UCSD-AML1 (cell line): ENCODE data around the gene TBC1D8.

Experiments used
- DNase-seq: peaks from one replicate; lab custom pipeline; 2025; ENCODE audit not compliant: unreplicated experiment; lab: John Stamatoyannopoulos, UW

Gene TBC1D8

DNA sequence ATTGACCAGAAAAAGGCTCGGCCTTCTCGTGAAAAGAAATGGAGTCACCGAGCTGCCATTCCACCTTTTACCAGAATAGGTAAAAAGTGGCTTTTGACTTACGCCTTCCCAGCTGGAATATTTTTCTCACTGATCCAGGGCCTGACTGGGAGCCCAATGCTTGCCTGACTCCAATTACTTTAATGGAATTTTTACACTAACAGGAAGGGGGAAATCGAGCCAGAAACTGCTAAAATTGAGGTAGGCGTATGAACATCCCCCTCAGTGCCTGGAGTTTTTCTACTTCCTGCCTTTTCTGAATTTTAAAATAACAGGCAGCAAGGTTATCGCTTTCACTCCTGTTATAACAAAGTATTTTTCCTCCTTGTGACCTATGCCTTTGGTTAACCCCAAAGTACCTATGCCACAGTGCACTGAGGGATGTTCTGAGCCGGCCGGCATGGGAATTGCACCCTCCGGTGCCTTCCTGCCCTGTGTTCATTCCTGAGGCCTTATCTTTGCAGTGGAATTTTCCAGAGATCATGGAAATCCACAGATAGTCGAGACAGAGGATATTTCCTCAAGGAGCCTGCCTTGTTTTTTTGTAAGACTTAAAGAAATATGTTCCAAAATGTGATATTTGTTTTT is 167.4 kb downstream of the TBC1D8 start:
- no peak for DNase-seq

DNA sequence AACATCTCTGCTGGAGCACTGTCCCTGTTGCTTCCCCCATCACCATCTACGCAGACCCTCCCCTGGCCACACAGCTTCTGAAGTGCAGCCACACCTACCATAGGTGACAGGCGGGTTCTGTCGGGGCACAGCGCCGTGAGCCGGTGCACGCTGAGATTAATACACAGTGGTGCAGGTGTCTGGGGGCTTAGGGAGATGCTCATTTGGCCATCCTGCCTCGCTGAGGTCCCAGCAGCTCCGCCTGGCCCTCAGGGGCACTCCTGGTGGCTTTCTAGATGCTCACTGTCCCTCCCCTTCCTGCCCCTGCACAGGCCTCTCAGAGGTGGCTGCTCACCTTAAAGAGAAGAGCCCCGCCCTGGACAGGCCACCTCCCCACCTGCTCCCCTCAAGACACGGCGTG is 168.0 kb downstream of the TBC1D8 start:
- DNase-seq = no peak

DNA sequence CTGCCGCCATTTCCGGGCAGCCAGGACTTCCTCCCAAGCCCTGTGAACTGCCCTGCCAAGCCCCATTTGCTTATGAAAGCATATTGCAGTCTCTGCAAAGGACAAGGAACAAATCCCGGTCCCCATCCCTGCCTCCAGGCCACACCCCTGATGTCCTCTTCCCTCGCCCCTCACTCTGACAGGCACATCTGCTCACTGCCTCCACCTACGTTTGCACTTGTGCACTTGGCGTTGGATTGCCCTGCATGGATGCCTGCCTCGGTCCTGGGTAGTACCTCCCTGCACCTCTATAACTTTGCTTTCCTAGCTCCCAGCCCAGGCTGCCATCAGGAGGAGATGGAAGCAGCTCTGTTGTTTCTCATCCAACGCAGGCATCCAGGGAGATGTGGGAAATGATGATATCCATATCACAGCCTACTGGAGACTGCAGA is 168.7 kb downstream of the TBC1D8 start:
- DNase-seq = no peak

DNA sequence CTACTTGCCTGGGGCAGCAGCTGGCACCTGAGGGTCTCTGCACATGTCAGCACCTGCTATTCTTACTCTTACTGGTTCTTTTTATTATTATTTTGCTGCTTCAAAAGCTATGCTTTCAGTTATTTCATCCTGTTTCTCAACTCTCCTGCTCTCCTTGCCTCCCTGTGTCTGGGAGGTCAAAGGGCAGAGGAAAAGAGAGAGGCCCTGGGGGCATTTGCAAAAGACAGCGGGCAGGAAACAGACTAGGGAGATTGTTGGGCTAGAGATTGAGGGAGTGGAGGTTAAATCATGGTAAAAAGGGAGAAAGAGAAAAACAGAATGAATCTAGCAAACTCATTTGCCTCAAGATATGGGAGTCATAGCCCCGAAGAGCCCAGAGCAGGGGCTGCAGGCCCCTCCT is 170.2 kb downstream of the TBC1D8 start:
- no peak for DNase-seq

DNA sequence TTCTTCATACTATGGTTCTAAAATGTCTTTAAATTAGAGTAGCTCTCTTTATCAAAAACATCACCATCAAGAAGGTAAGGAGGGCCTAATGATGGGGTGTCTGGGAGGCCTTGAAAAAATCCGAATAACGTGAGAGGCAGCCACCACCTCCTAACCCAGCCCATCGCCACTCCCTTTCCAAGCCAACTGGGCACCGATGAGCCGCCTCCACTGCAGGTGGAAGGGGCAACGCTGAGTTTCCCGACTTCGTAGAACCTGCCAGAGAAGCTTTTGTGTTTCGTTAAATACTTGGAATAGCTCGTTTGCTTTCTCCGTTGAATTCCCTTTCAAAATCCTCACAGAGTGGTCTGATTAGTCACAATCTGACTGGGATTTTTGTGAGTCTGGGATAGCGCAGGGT is 171.1 kb downstream of the TBC1D8 start:
- DNase-seq = no peak

DNA sequence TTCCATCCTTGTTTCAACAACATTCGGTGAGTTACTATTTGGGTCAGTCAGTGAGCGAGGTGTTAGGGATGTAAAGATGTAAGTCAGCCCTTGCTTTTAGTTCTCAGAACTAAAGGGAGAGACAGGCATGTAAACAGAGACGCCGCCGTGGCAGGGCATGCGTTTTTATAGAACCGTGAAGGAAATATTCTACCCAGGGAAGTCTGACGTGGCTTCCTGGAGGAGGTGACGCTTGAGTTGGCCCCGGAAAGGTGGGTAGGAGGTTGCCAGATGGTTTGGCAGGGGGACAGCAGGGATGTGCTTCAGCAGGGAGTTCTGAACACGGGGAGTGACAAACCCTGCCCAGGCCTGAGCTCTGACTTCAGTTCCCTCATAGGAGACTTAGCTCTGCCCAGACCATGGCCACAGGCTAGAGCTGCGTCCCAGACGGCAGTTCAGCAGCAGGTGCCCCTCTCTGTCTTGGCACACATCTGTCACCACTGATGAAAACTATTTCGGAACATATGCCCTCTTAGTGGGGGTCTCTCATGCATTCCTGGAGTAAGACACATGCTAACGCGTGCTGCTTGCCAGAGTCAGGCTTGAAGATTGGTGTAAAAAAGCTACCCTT is 172.5 kb downstream of the TBC1D8 start:
- peak; percentile 44 for DNase-seq

DNA sequence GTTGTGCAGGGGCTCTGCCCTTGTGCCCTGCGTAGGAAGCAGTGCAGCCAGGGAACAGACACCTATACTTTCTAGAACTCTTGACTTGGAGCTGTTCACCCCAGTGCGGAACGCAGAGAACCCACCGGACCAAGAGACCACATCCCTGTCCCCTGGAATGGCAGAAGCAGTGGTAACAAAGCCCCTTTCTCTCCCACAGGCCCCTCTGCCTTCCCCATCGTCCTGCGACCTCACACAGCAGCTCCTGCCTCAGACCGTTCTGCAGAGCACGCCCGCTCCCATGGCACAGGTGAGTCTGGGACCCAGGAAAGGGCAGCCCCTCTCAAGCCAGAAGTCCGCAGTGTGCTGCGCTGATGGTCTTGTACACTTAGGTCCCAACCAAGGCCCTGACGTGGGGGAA is 173.7 kb downstream of the TBC1D8 start:
- DNase-seq = no peak

DNA sequence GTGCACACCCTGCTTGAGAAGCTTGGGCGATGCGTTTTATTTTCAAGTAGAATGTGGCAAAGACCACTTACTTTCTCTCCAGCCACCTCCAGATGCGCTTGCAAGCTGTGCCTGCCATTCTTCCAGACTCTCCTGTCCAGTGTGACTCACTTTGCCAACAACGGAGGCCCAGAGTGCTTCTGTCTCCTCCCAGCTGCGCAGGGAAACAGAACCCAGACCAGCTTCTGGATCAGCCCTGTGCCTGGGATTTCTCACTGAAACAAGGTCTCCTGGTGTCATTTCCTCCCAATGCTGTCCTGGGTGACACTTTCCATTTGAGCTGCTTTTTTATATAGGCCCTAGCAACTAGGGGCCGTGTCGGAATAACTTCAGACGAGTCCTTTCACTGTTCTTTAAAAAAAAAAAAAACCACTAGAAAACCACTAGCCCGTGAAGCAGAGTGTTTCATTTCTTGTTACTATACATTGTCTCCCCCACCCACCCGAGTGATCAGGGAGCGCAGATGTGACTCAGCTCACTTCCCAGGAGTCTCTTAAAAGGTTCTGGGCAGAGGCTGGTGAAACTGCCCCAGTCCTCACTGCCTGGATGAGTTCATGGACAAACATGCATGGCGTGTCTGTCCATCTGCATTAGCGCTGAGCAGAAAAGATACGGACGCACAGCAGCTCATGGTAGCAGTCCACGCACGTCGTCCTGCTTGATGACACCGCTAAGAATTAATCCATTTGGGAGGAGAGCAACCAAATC is 174.4 kb downstream of the TBC1D8 start:
- DNase-seq = no peak

DNA sequence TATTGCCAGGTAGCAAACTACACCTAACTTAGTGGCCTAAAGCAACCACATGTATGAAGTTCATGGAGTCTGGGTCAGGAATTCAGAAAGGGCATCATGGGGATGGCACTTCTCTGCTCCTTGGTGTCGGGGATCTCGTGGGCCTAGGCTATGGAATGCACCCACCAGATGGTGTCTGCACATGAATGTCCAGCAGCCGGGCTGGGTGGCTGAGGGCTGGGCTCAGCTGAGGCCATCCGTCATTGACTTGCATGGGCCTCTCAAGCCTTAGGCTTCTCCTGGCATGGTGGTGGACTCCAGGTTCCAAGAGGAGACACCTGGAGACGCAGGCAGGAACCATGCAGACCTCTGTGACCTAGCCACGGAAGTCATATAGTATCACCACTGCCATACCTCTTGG is 175.1 kb downstream of the TBC1D8 start:
- DNase-seq = no peak

DNA sequence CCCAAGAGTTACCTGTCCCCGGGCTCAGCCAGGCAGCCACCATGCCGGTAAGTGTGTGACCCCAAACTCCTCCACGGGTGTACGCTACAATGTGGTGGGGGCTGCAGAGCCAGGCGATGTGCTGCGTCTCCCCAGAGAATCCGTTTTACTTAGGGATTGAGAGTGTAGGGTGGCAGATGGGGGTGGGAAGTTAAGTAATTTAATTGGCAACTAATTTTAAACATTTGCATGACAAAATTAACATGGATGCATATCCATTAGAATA is 175.7 kb downstream of the TBC1D8 start:
- no peak for DNase-seq

DNA sequence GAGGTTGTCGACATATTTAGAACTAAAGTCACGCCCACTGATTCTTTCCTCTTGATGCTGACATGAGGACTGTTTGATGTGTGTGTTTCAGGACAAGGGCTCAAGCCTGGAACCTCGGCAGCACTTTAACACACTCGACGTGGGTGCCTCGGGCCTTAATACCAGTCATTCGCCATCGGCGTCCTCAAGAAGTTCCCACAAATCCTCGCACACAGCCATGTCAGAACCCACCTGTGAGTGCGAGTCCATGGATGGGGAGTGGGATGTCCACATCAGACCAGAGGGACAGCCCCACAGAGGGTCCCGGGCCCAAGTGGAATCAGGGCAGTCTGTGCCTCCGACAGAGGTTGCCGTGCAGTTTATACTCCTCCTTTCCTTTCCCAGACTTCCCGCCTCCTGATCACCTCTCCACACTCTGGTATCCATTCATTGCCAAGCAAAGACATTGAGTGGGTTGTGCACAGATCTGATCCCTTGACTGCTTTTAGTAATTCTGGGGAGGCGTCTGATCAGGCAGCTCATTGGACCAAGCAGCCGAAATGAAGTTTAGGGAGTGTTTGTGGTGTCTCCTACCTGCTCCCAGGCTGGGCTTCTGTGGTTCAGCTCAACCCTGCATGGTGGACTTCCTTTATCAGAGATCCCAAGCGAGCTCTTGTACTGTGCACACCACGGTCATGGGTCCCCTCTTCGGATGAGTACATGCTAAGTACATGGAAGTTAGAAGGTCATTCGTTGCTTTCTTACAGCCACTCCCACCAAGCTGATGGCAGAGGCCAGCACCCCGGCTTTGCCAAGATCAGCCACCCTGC is 176.3 kb downstream of the TBC1D8 start:
- DNase-seq = no peak

DNA sequence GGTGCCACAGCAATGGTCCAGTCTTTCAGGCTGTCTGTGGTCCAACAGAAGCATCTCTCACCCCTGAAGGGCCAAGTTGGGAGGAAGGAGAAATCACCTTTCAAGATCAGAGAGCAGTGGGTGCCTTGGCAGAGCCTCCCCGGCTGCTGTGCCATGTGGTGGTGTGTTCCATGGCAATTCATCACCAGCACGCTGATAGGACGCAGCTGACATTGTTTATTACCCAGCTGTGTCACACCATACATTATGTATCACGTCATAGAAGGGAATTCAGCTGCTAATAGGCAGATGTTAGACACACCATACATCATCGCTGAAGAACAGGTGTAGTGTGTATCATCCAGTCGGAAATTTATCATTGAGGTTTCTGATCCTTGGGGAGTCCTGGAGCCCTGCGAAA is 178.7 kb downstream of the TBC1D8 start:
- DNase-seq = no peak

DNA sequence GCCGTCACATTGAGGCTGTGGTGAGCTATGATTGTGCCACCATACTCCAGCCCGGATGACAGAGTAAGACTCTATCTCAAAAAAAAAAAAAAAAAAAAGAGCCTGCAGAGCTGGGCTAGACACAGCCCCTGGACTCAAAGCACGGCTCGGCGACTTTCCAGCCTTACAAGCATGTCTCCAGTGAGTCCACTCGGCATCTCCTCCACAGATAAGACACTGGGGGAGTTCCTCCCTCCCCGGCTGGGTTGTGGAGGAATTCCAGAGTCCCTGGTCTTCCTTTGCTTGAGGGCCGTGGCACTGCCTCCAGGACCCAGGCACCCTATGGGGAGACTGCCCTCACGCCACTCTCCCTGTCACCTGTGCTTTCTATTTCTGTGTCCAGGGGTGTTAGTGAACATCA is 180.0 kb downstream of the TBC1D8 start:
- no peak for DNase-seq

DNA sequence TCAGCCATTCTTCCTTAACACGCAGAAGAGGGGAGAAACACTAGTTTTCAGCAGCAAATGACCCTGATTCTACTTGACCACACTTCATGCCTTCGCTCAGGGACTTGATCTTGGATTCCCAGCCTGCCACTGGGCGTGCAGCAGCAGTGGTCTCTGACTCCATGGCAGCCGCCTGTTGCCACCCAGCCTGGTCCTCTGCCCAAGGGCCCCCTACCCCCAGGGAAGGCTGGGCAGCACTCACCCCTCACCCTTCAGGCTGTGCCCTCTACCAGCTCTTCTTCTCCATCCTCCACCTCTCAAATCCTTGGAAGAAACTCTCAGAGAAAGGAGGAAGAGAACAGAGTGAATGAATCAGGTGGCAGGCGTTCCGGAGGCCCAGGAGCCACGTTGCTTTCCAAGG is 181.2 kb downstream of the TBC1D8 start:
- no peak for DNase-seq

DNA sequence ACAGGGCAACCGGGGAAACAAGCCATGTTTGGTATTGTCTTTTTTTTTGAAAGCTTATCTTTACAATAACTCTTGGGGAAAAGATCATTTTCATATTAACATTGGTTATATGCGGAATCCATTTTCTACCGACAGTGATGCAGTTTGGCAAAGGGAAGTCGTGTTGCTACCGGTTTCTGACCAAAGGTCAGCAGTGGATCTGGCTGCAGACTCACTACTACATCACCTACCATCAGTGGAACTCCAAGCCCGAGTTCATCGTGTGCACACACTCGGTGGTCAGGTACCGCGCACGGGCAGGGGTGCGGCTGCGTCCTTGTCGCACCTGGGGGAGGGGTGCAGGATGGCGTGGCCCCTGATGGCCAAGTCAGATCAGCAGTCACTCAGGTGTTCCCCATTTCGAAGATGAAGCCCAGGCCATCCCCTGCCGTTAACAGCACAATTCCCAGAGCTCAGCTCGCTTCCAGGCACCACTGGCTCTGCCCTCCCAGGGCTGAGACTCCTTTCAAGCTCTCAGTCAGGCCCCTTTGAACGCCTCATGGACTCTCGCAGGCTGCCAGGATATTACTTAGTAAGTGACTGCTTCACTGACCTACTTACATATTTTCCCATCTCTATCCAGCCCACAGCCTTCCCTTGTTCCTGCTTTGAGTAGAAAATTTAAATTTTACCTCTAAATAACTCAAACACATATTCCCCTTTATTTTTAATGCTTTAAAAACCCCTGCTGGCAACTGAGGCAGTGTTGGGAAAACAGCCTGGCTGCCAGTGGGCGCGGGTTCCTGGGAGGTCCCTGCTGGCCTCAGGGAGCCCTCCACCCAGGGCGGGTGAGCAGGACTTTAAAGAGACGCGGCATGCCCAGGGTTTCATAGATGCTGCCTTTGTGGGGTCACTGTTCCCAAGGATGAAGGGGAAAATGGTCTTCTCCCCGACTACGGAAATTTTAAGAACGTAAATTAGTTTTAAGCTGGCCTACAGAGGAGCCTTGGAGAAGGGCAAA is 182.7 kb downstream of the TBC1D8 start:
- DNase-seq = no peak

DNA sequence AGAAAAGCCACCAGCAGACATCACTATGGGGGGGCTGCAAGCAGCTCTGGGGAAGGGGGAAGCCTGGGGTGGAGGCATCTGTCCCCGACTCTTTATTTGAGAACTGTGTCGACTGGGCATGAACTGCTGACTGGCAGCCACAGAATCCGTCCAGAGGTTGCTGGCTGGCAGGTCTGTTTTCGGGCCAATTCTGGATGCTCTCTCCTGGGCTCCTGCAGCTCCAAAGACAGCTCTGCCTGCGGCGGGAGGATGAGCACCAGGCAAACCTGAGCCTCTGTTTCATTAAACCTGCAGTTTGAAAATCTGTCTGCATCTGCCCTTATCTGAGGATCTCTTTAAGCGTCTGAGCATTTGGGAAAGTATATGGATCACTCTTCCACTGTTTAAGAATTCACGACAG is 183.5 kb downstream of the TBC1D8 start:
- no peak for DNase-seq

DNA sequence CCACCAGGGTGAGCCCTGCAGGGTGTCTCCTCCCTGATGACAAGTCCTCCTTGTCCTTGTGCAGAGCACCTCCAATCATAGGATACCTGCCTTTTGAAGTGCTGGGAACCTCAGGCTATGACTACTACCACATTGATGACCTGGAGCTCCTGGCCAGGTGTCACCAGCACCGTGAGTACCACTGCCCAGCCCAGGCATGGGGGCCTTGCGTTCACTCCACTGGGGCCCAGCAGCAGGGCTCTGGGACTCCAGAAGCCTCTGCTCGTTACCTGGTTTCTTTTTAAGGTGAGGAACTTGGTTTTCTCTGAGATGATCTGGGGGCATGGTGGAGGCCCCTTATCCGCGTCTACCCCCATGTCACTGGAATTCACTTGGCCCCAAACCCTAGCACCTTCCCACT is 185.6 kb downstream of the TBC1D8 start:
- DNase-seq = no peak

DNA sequence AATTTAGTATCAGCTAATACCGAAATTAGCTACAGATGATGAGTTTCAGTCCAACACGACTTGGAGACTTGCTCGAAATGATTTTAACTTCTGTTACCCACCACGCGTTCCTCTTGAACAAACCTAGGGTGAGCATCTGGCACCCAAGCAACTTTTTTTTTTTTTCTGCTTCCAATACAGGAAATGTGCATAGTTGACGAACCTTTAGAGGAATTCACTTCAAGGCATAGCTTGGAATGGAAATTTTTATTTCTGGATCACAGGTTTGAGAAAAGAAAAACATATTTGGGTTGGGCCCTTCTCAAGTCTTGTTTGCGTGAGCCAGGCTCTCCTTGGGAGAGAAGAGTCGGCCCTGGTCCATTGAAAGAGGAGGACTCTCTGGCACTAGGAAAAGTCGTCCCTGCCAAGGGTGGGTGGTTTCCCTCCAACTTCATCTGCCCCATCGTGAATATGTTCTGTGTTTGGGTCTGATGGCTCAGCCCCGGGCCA is 186.5 kb downstream of the TBC1D8 start:
- no peak for DNase-seq

DNA sequence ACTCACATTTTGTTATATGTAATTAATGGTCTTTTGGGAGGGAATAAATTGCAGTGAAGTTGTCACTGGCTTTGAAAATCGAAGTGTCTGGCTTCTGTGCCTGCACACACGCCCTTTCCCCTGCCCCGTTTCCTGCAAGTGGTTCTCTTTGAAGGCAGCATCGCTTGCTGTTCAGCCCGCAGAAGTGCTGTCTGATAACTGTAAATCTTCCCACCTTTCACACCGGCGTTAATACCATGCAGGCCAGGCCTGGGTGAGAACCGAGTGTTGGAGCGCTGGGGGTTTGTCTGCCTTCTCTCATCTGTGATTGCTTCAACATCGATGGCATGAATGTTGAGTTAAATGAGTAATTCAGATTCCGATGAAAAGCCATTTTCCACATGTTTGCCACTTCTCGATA is 187.0 kb downstream of the TBC1D8 start:
- DNase-seq = no peak

DNA sequence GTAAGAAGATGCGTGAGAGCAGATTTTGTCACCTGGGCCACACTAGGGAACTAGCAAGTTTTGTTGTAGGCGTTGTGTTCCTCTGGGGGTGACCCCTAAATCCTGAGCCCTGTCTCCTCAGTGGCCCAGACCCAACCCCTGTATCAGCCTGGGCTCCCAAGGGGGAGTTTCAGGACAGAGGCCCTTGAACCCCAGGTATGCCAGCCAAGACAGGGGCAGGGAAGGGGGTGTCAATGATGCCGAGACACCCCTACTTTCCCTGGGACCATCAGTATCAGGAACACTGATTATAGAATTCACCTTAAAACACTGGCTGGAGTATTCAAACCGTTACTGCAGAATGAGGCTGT is 188.2 kb downstream of the TBC1D8 start:
- no peak for DNase-seq
